SW480 (cell line): ENCODE measurements around the gene ZCCHC10.
"Not testable (repeated sequence)": the region's sequence is repeated elsewhere in the genome, so short reads cannot be mapped to it uniquely, and the experiment has no call there.

Source experiments
- DNase-seq: peaks from one replicate; pipeline ENCODE4 v3.0.0-alpha.2; 2016; ENCODE audit warnings: low spot score

ZCCHC10 gene

GRCh38 chr5:133041910-133042309 lies 15.6 kb upstream of the ZCCHC10 start:
- DNase-seq: no peak

- DNase-seq: no peak
Observed at GRCh38 chr5:133041157-133041784, 14.9 kb upstream of the ZCCHC10 start.

- DNase-seq: not testable (repeated sequence)
Observed at GRCh38 chr5:133036677-133037076, 10.3 kb upstream of the ZCCHC10 start.

- no peak for DNase-seq
Observed at GRCh38 chr5:133035224-133035623, 8.9 kb upstream of the ZCCHC10 start.

GRCh38 chr5:133034064-133034463 lies 7.7 kb upstream of the ZCCHC10 start:
- no peak for DNase-seq

GRCh38 chr5:133032852-133033742 lies 6.7 kb upstream of the ZCCHC10 start:
- no peak for DNase-seq

GRCh38 chr5:133030343-133031005 lies 4.1 kb upstream of the ZCCHC10 start:
- no peak for DNase-seq

- DNase-seq: no peak
Observed at GRCh38 chr5:133029416-133029815, 3.1 kb upstream of the ZCCHC10 start.

GRCh38 chr5:133026664-133027153 lies 360 bp upstream of the ZCCHC10 start:
- no peak for DNase-seq

- not testable (repeated sequence) for DNase-seq
Observed at GRCh38 chr5:133019471-133019870, 6.9 kb downstream of the ZCCHC10 start.

GRCh38 chr5:133017964-133018363 lies 8.4 kb downstream of the ZCCHC10 start:
- no peak for DNase-seq

GRCh38 chr5:133015466-133015865 lies 10.9 kb downstream of the ZCCHC10 start:
- no peak for DNase-seq

- DNase-seq: not testable (repeated sequence)
Observed at GRCh38 chr5:133008455-133008854, 17.9 kb downstream of the ZCCHC10 start.

GRCh38 chr5:133006653-133007052 lies 19.7 kb downstream of the ZCCHC10 start:
- DNase-seq: no peak

- DNase-seq: no peak
Observed at GRCh38 chr5:132999246-132999645, 27.1 kb downstream of the ZCCHC10 start.

GRCh38 chr5:132998556-132998955 lies 27.8 kb downstream of the ZCCHC10 start:
- no peak for DNase-seq

GRCh38 chr5:132996307-132996706 lies 30.0 kb downstream of the ZCCHC10 start:
- DNase-seq: no peak

- DNase-seq: no peak
Observed at GRCh38 chr5:132987531-132988408, 38.6 kb downstream of the ZCCHC10 start.

GRCh38 chr5:132982971-132983370 lies 43.4 kb downstream of the ZCCHC10 start:
- DNase-seq: not testable (repeated sequence)

GRCh38 chr5:132981288-132981687 lies 45.1 kb downstream of the ZCCHC10 start:
- no peak for DNase-seq

- DNase-seq: no peak
Observed at GRCh38 chr5:132979976-132980375, 46.4 kb downstream of the ZCCHC10 start.
